ENCODE results near the gene RPL35.

Gene RPL35

GRCh38 chr9:124815601-124816000, 46.2 kb downstream of the RPL35 start:
- DNase-seq = no peak

GRCh38 chr9:124814164-124814535, 47.6 kb downstream of the RPL35 start:
- DNase-seq = no peak

- no peak for DNase-seq
These were observed 48.1 kb downstream of the RPL35 start for GRCh38 chr9:124813501-124814163.

- no peak for DNase-seq
These were observed 48.7 kb downstream of the RPL35 start for GRCh38 chr9:124813041-124813440.

- no peak for DNase-seq
These were observed 49.3 kb downstream of the RPL35 start for GRCh38 chr9:124812441-124812876.

- DNase-seq = no peak
These were observed 50.9 kb downstream of the RPL35 start for GRCh38 chr9:124810663-124811355.

GRCh38 chr9:124809741-124810500, 51.8 kb downstream of the RPL35 start:
- no peak for DNase-seq

GRCh38 chr9:124809211-124809610, 52.5 kb downstream of the RPL35 start:
- no peak for DNase-seq

- DNase-seq = no peak
These were observed 53.4 kb downstream of the RPL35 start for GRCh38 chr9:124808246-124808956.
